Activated CD8-positive, alpha-beta memory T cell treated with anti-CD3 and anti-CD28 coated beads, Interleukin-2, amount 50 U/mL, for 1 hour (primary cell): ENCODE measurements around the gene RGS9BP.
"Not testable (repeated sequence)": the region's sequence is repeated elsewhere in the genome, so short reads cannot be mapped to it uniquely, and the experiment has no call there.

ENCODE experiments used
- DNase-seq: peaks from one replicate; pipeline ENCODE4 v3.0.0-alpha.2; 2020; ENCODE audit errors: extremely low read depth

The RGS9BP gene

GRCh38 chr19:32694851-32695250, 19.2 kb downstream of the RGS9BP start:
- DNase-seq = not testable (repeated sequence)

GRCh38 chr19:32695506-32695905, 19.9 kb downstream of the RGS9BP start:
- not testable (repeated sequence) for DNase-seq

DNA sequence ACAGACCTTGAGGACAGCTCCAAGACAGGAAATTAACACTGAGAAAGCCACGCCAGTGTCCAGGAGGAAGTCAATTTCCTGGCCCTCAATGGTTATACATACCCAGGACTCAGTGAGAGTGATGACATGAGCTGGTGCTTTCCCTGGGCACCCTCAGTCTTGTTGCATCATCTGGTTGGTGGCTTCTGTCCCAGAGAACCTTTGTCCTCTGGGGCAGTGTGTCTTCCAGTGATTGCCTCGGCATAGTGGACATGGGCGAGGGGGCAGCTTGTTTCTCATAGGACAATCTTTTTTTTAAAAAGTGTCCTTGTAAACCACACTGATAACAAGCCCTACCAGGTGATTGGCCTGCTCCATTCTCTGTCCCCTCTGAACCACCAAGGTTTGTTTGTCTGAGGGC, 21.1 kb downstream of the RGS9BP start:
- DNase-seq = not testable (repeated sequence)

DNA sequence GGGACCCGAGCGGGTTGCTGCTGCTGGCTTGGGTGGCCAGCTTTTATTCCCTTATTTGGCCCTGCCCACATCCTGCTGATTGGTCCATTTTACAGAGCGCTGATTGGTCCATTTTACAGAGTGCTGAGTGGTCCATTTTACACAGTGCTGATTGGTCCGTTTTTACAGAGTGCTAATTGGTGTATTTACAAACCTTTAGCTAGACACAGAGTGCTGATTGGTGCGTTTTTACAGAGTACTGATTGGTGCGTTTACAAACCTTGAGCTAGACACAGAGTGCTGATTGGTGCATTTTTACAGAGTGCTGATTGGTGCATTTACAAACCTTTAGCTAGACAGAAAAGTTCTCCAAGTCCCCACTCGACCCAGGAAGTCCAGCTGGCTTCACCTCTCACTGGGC, 24.5 kb downstream of the RGS9BP start:
- not testable (repeated sequence) for DNase-seq

DNA sequence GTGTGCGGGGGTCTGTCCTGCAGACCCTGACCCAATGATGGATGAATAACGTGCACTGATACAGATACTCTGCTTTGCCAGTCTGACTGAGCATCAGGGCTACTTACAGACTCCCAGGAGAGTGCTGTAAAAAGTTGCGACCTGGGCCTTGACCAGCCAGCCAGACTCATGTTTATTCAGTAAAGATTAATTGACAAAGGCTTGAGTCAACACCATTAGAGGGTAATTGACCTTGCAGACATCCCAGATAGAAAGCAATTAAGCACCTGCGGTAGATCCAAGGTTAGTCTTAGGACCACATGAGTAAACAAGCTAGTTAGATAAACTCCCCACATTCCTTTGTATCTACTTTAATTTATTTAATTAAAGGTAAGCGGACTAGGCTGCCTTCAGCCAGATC, 26.4 kb downstream of the RGS9BP start:
- no peak for DNase-seq

DNA sequence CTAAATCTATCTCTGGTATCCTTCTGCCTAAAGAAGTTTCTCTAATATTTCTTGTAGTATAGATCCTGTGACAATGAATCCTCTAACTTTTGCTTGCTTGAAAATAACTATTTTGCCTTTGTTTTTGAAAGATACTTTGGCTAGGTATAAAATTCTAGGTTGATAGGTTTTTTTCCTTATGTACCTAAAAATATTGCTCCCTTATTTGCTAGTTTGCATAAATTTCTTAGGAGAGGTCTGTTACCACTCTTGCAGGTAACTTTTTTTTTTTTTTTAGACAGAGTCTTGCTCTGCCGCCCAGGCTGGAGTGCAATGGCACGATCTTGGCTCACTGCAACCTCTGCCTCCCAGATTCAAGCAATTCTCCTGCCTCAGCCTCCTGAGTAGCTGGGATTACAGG, 28.4 kb downstream of the RGS9BP start:
- DNase-seq = not testable (repeated sequence)

DNA sequence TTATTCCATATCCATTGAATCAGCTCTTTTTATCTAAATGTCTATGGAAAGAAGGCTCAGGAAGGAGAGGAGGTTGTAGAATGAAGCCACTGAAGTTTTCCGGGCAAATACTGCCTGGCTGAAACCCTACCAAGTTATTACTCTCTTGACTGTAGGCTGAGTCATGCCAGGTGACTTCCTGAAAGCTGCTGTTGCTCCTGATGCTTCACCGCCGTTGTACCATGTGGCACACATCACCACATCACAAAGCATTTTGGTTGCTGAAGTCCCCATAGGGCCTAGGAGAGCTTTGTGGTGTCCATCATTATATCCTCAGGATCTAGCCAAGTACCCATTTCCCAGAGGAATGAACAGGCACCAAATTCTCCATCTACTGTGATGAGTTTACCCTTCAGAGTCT, 32.8 kb downstream of the RGS9BP start:
- DNase-seq = no peak

GRCh38 chr19:32709032-32709431, 33.4 kb downstream of the RGS9BP start:
- no peak for DNase-seq

GRCh38 chr19:32711747-32712146, 36.1 kb downstream of the RGS9BP start:
- DNase-seq = no peak

DNA sequence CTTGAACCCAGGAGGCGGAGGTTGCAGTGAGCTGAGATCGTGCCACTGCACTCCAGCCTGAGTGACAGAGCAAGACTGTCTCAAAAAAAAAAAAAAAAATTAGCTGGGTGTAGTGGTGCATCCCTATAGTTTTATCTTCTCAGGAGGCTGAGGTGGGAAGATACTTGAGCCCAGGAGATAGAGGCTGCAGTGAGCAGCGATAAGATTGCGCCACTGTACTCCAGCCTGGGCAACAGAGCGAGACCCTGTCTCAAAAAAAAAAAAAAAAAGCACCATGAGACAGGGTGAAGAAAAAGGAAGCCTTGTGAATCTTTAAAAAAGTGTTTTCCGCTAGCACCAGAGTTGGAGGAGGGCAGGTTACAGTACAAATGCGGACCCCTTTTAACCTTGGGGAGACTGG, 40.6 kb downstream of the RGS9BP start:
- DNase-seq = not testable (repeated sequence)

GRCh38 chr19:32717496-32717895, 41.8 kb downstream of the RGS9BP start:
- DNase-seq = no peak

- no peak for DNase-seq
These were observed 42.6 kb downstream of the RGS9BP start for GRCh38 chr19:32718286-32718685.

GRCh38 chr19:32719611-32720059, 44.0 kb downstream of the RGS9BP start, which contains the start of gene TDRD12:
TDRD12 (plus strand) TSS chr19:32719767; CDS start chr19:32720073, 306 bp downstream.
- no peak for DNase-seq

DNA sequence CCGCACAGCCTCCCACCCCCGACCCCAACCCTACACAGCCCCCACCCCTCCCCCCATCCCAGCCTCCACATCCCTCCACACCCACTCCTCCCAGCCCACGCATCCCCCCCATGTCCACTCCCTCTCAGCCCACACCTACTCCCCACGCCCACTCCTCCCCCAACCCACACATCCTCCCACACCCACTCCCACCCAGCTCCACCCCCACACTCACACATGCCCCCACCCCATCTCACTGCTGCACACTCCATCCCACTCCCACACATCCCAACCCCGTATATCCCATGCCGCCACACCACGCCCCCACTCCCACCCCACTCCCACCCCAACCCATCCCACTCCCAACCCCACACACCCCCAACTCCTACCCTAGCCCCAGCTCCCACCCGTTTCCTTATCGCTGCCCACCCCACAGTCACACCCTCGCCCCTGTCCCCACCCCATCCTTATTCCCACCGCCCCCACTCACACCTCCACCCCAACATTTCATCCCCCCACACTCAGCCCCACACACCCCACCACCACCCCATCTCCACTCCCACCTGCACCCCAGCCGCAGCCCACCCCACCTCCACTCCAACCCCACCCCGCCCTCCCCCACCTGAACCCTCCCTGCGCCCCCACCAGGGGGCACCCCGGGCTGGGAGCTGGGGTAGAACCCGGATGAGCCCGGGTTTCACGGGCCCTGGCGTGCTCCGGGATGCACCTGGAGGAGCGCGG, 44.7 kb downstream of the RGS9BP start:
- no peak for DNase-seq

GRCh38 chr19:32720936-32721250, 45.2 kb downstream of the RGS9BP start:
- DNase-seq = no peak
